Smooth muscle cell (in vitro differentiated cells): ENCODE data around the gene SYK. TPM values are rescaled to one million over a fixed set of nuclear protein-coding genes. Genes with fewer than 3 reads are reported as not detected.

Experiments used
- DNase-seq: peaks from one replicate; lab custom pipeline; 2025; ENCODE audit not compliant: unreplicated experiment; lab: John Stamatoyannopoulos, UW
- H2AFZ ChIP-seq: fragments of 200-600 bp; sonication (generic); 2 replicates; pipeline ENCODE4 v1.6.0; 2016; ENCODE audit warnings: antibody characterized with exemption, low read depth, mild to moderate bottlenecking
- H3F3A ChIP-seq: fragments of 200-600 bp; sonication (generic); 2 replicates; pipeline ENCODE4 v1.6.0; 2017; ENCODE audit warnings: antibody characterized with exemption, low read depth
- H3K27ac ChIP-seq: fragments of 200-600 bp; sonication (generic); 2 replicates; pipeline ENCODE4 v1.5.1; 2016; ENCODE audit warnings: low read depth, mild to moderate bottlenecking
- H3K27me3 ChIP-seq: fragments of 200-600 bp; sonication (generic); 2 replicates; pipeline ENCODE4 v1.6.1; 2016; ENCODE audit warnings: low read depth, mild to moderate bottlenecking
- H3K36me3 ChIP-seq: fragments of 200-600 bp; sonication (generic); 2 replicates; pipeline ENCODE4 v1.5.1; 2016; ENCODE audit warnings: low read depth
- H3K4me1 ChIP-seq: fragments of 200-600 bp; sonication (generic); 2 replicates; pipeline ENCODE4 v1.5.1; 2016; ENCODE audit warnings: low read depth
- H3K4me2 ChIP-seq: fragments of 200-600 bp; sonication (generic); 2 replicates; pipeline ENCODE4 v1.6.0; 2016; ENCODE audit warnings: mild to moderate bottlenecking
- H3K4me3 ChIP-seq: fragments of 200-600 bp; sonication (generic); 2 replicates; pipeline ENCODE4 v1.5.1; 2016; ENCODE audit warnings: mild to moderate bottlenecking
- H3K79me2 ChIP-seq: fragments of 200-600 bp; sonication (generic); 2 replicates; pipeline ENCODE4 v1.6.0; 2016; ENCODE audit warnings: low read depth, mild to moderate bottlenecking
- H3K9ac ChIP-seq: fragments of 200-600 bp; sonication (generic); 2 replicates; pipeline ENCODE4 v1.6.0; 2016; ENCODE audit warnings: low read depth
- H3K9me3 ChIP-seq: fragments of 200-600 bp; sonication (generic); replicated peaks from 2 replicates; pipeline ENCODE4 v1.5.1; 2016; ENCODE audit warnings: low read depth
- H4K20me1 ChIP-seq: fragments of 200-600 bp; sonication (generic); 2 replicates; pipeline ENCODE4 v1.6.0; 2016; ENCODE audit warnings: low read depth
- CTCF ChIP-seq: fragments of 200-600 bp; sonication (generic); IDR thresholded peaks from 2 replicates; pipeline ENCODE4 v1.5.1; 2017; ENCODE audit warnings: borderline replicate concordance, mild to moderate bottlenecking, antibody characterized with exemption; ENCODE audit not compliant: insufficient read depth, poor library complexity, severe bottlenecking
- WGBS: methylation state at CpG from one replicate; pipeline ENCODE4 v1.1.7; 2016; ENCODE audit warnings: low lambda C conversion rate; 5-methylcytosine and 5-hydroxymethylcytosine counted together
- polyA plus RNA-seq: library from polyadenylated mRNA; unstranded; fragments of >200 nt; fragmentation: Nextera tagmentation; extraction: Ambion mirVana; gene quantifications from 2 replicates; pipeline ENCODE4 v1.2.1, GENCODE V29; 2016
- total RNA-seq: library from RNA; depleted of rRNA; stranded (reverse); fragments of >200 nt; gene quantifications from 2 replicates; pipeline ENCODE4 v1.2.3, GENCODE V29; 2014

Gene SYK
- total and polyA plus RNA-seq, 2 experiments from 2014 or later, result 0.09 TPM; not detected in 1

GRCh38 chr9:90807006-90807405 is 5.4 kb downstream of the SYK start:
- TF ChIP-seq CTCF, result no peak
- no peak for DNase-seq
- WGBS, result 97% methylated on average over 3 of the region's 3 CpGs

GRCh38 chr9:90808398-90808797 is 6.8 kb downstream of the SYK start:
- DNase-seq, result no peak
- WGBS, result 79% methylated on average over 6 of the region's 6 CpGs
- TF ChIP-seq CTCF, result no peak

More at GRCh38 chr9:90807006-90807405, 5.4 kb downstream of the SYK start:
- Histone ChIP-seq H3K9me3 (no peaks in the 10 kb centered on the region), H2AFZ (no peak overlapping the region), H3K27me3 (peaks cover 37% of the 10 kb centered on the region), H3K4me3 (no peak overlapping the region), H3F3A (no peaks in the 10 kb centered on the region), H3K4me2 (no peak overlapping the region), H3K9ac (no peak overlapping the region), H3K36me3 (no peaks in the 10 kb centered on the region), H3K27ac (no peak overlapping the region), H3K79me2 (no peaks in the 10 kb centered on the region), H4K20me1 (no peaks in the 10 kb centered on the region), H3K4me1 (peaks cover 1% of the 10 kb centered on the region)

GRCh38 chr9:90808890-90809685 is 7.5 kb downstream of the SYK start:
- 95% methylated on average over 8 of the region's 8 CpGs for WGBS
- H3K79me2 ChIP-seq, result no peaks in the 10 kb centered on the region
- no peak overlapping the region for H3K9ac ChIP-seq
- no peaks in the 10 kb centered on the region for H4K20me1 ChIP-seq
- no peak overlapping the region for H3K4me3 ChIP-seq
- no peak overlapping the region for H3K4me2 ChIP-seq
- no peak for TF ChIP-seq CTCF
- no peaks in the 10 kb centered on the region for H3K4me1 ChIP-seq
- no peaks in the 10 kb centered on the region for H3F3A ChIP-seq
- H3K27me3 ChIP-seq, result peaks cover 16% of the 10 kb centered on the region
- DNase-seq, result no peak
- no peak overlapping the region for H2AFZ ChIP-seq
- H3K36me3 ChIP-seq, result no peaks in the 10 kb centered on the region
- no peaks in the 10 kb centered on the region for H3K9me3 ChIP-seq
- H3K27ac ChIP-seq, result no peak overlapping the region

More at GRCh38 chr9:90808398-90808797, 6.8 kb downstream of the SYK start:
- Histone ChIP-seq H3K4me3 (no peak overlapping the region), H3K79me2 (no peaks in the 10 kb centered on the region), H3K27me3 (peaks cover 23% of the 10 kb centered on the region), H3K9me3 (no peaks in the 10 kb centered on the region), H3K4me2 (no peak overlapping the region), H4K20me1 (no peaks in the 10 kb centered on the region), H3K9ac (no peak overlapping the region), H3K4me1 (no peaks in the 10 kb centered on the region), H3K27ac (no peak overlapping the region), H3K36me3 (no peaks in the 10 kb centered on the region), H3F3A (no peaks in the 10 kb centered on the region), H2AFZ (no peak overlapping the region)

- no peak overlapping the region for H3K4me3 ChIP-seq
- no peaks in the 10 kb centered on the region for H3K79me2 ChIP-seq
- no peak for DNase-seq
- no peak overlapping the region for H3K27ac ChIP-seq
- H3K9ac ChIP-seq, result no peak overlapping the region
- H3F3A ChIP-seq, result no peaks in the 10 kb centered on the region
- no peak overlapping the region for H2AFZ ChIP-seq
- no peaks in the 10 kb centered on the region for H4K20me1 ChIP-seq
- H3K4me1 ChIP-seq, result no peaks in the 10 kb centered on the region
- peaks cover 5% of the 10 kb centered on the region for H3K27me3 ChIP-seq
- TF ChIP-seq CTCF, result no peak
- no peaks in the 10 kb centered on the region for H3K9me3 ChIP-seq
- H3K4me2 ChIP-seq, result no peak overlapping the region
- no peaks in the 10 kb centered on the region for H3K36me3 ChIP-seq
- 95% methylated on average over 4 of the region's 4 CpGs for WGBS
Measured at GRCh38 chr9:90810691-90811090, 9.1 kb downstream of the SYK start.
